HG03342 (cell line): ENCODE results near the gene DCUN1D5.

ENCODE experiments used
- ATAC-seq: cut with Tn5 transposase; IDR thresholded peaks from one replicate; pipeline ENCODE4 v1.9.1; 2021; ENCODE audit warnings: mild to moderate bottlenecking, moderate library complexity; ENCODE audit not compliant: unreplicated experiment

Gene DCUN1D5

GRCh38 chr11:103091801-103092524 lies at the start of gene DCUN1D5:
TSS of gene DCUN1D5 (minus strand) at chr11:103092160. CDS start at chr11:103091872, 288 bp downstream.
- peak; percentile 100 for ATAC-seq

- ATAC-seq, result no peak
Measured at GRCh38 chr11:103125462-103125861, 33.5 kb upstream of the DCUN1D5 start.

- ATAC-seq, result no peak
Measured at GRCh38 chr11:103114836-103115235, 22.9 kb upstream of the DCUN1D5 start.

GRCh38 chr11:103112364-103112763 lies 20.4 kb upstream of the DCUN1D5 start:
- no peak for ATAC-seq

- no peak for ATAC-seq
Measured at GRCh38 chr11:103111400-103111799, 19.4 kb upstream of the DCUN1D5 start.

GRCh38 chr11:103110391-103110790 lies 18.4 kb upstream of the DCUN1D5 start:
- no peak for ATAC-seq

GRCh38 chr11:103109818-103110388 lies 17.9 kb upstream of the DCUN1D5 start:
- peak; percentile 21 for ATAC-seq

GRCh38 chr11:103108933-103109817 lies 17.2 kb upstream of the DCUN1D5 start, which contains the start of gene DYNC2H1:
TSS of gene DYNC2H1 (plus strand) at chr11:103109426. CDS start at chr11:103109575, 149 bp downstream.
- peak; percentile 99 for ATAC-seq

GRCh38 chr11:103097279-103097678 lies 5.3 kb upstream of the DCUN1D5 start:
- no peak for ATAC-seq

- peak; percentile 37 for ATAC-seq
Measured at GRCh38 chr11:103091064-103091800, 728 bp downstream of the DCUN1D5 start.

GRCh38 chr11:103086461-103086860 lies 5.5 kb downstream of the DCUN1D5 start:
- ATAC-seq, result no peak

GRCh38 chr11:103085758-103086365 lies 6.1 kb downstream of the DCUN1D5 start:
- no peak for ATAC-seq

- ATAC-seq, result no peak
Measured at GRCh38 chr11:103079833-103080232, 12.1 kb downstream of the DCUN1D5 start.

GRCh38 chr11:103078710-103079109 lies 13.2 kb downstream of the DCUN1D5 start:
- no peak for ATAC-seq

- no peak for ATAC-seq
Measured at GRCh38 chr11:103077554-103077953, 14.4 kb downstream of the DCUN1D5 start.

GRCh38 chr11:103076361-103076760 lies 15.6 kb downstream of the DCUN1D5 start:
- ATAC-seq, result no peak

- ATAC-seq, result no peak
Measured at GRCh38 chr11:103071008-103071407, 21.0 kb downstream of the DCUN1D5 start.

- peak; percentile 53 for ATAC-seq
Measured at GRCh38 chr11:103070142-103070541, 21.8 kb downstream of the DCUN1D5 start.

- ATAC-seq, result no peak
Measured at GRCh38 chr11:103069367-103069766, 22.6 kb downstream of the DCUN1D5 start.

GRCh38 chr11:103067118-103067517 lies 24.8 kb downstream of the DCUN1D5 start:
- no peak for ATAC-seq
